Endothelial cell of umbilical vein (primary cell): Measurements from ENCODE around the gene MED13. TPM values are rescaled to one million over a fixed set of nuclear protein-coding genes. Genes with fewer than 3 reads are reported as not detected.

Experiments
- BruUV-seq: library from RNA; stranded (reverse); fragments of 400-500 nt; replicated peaks from 2 replicates; lab custom pipeline; 2021; lab: Mats Ljungman, UMichigan
- CTCF ChIA-PET: fragments of 300-600, 350-600 bp; sonication (Branson Sonifier 250); formaldehyde crosslinking; loops from one replicate; lab custom pipeline; 2021; ENCODE audit warnings: antibody characterized with exemption, inconsistent platforms; lab: Charles Lee
- POLR2A ChIA-PET: fragments of 300-600, 350-600 bp; sonication (Branson Sonifier 250); formaldehyde crosslinking; loops from one replicate; lab custom pipeline; 2021; ENCODE audit warnings: antibody characterized with exemption, inconsistent platforms; lab: Charles Lee
- DNase-seq: peaks from one replicate; pipeline ENCODE4 v3.0.0-alpha.2; 2011; ENCODE audit warnings: low read depth, low spot score
- FAIRE-seq: peaks from 2 replicates; lab custom pipeline; 2011; peaks lifted over from hg19 to GRCh38; lab: Jason Lieb, UNC
- H2AFZ ChIP-seq: 2 replicates; pipeline ENCODE4 v1.6.0; 2012; ENCODE audit warnings: low read depth, low read length, control low read depth, inconsistent platforms
- H3K27ac ChIP-seq: 2 replicates; pipeline ENCODE4 v1.5.1; 2011; ENCODE audit warnings: low read depth, mild to moderate bottlenecking, control low read depth, low read length, moderate library complexity; ENCODE audit not compliant: insufficient read depth
- H3K27me3 ChIP-seq, 2 experiments: 2 replicates each; pipeline versions ENCODE4 v1.6.0 to v1.6.1; 2011; ENCODE audit warnings: low read length in 2 of 2, mixed read lengths in 1 of 2; ENCODE audit not compliant: control insufficient read depth in 2 of 2, insufficient read depth in 2 of 2
- H3K36me3 ChIP-seq, 2 experiments: 2 replicates in 1 of 2; 3 replicates in 1 of 2; pipeline ENCODE4 v1.5.1; 2011; ENCODE audit warnings: low read length in 2 of 2, mild to moderate bottlenecking in 1 of 2, moderate library complexity in 1 of 2; ENCODE audit not compliant: control insufficient read depth in 2 of 2, insufficient read depth in 2 of 2; ENCODE audit errors: extremely low read depth in 1 of 2
- H3K4me1 ChIP-seq: 3 replicates; pipeline ENCODE4 v1.5.1; 2011; ENCODE audit warnings: mild to moderate bottlenecking, low read length; ENCODE audit not compliant: control insufficient read depth, insufficient read depth; ENCODE audit errors: extremely low read depth
- H3K4me2 ChIP-seq: 2 replicates; pipeline ENCODE4 v1.6.1; 2011; ENCODE audit warnings: low read length, control low read depth, mixed read lengths; ENCODE audit not compliant: insufficient read depth
- H3K4me3 ChIP-seq, 3 experiments: fragments of 200-600 bp in 1 of 3; sonication (generic), shearing (Covaris generic) in 1 of 3; replicated peaks in 1 of 3; 2 replicates each; pipeline ENCODE4 v1.5.1; 2011 to 2016; ENCODE audit warnings: control low read depth in 3 of 3, low read length in 3 of 3, mild to moderate bottlenecking in 2 of 3, inconsistent platforms in 1 of 3, low read depth in 1 of 3, moderate library complexity in 1 of 3; ENCODE audit not compliant: insufficient read depth in 1 of 3
- H3K79me2 ChIP-seq: 2 replicates; pipeline ENCODE4 v1.6.0; 2012; ENCODE audit warnings: low read length, inconsistent platforms; ENCODE audit not compliant: control insufficient read depth, insufficient read depth
- H3K9ac ChIP-seq: replicated peaks from 2 replicates; pipeline ENCODE3; 2011; ENCODE audit warnings: low read length, control low read depth; ENCODE audit not compliant: insufficient read depth; ENCODE audit errors: extremely low read depth
- H3K9me1 ChIP-seq: replicated peaks from 3 replicates; pipeline ENCODE4 v1.6.0; 2011; ENCODE audit warnings: mild to moderate bottlenecking, low read length; ENCODE audit not compliant: control insufficient read depth, insufficient read depth; ENCODE audit errors: extremely low read depth
- H3K9me3 ChIP-seq: replicated peaks from 2 replicates; pipeline ENCODE4 v1.5.1; 2012; ENCODE audit warnings: low read length, inconsistent platforms; ENCODE audit not compliant: control insufficient read depth, insufficient read depth
- H4K20me1 ChIP-seq: replicated peaks from 2 replicates; pipeline ENCODE3; 2011; ENCODE audit warnings: mild to moderate bottlenecking, low read length; ENCODE audit not compliant: control insufficient read depth, insufficient read depth; ENCODE audit errors: extremely low read depth
- CTCF ChIP-seq, 2 donors: IDR thresholded peaks; 1 replicate in 1 of 2; 2 replicates in 1 of 2; pipeline ENCODE4 v1.5.1; 2011; ENCODE audit warnings: low read length in 2 of 2, mild to moderate bottlenecking in 2 of 2, moderate library complexity in 2 of 2, control low read depth in 1 of 2, inconsistent platforms in 1 of 2, low read depth in 1 of 2; ENCODE audit not compliant: insufficient read depth in 1 of 2; ENCODE audit errors: extremely low read depth in 1 of 2
- EZH2 ChIP-seq: IDR thresholded peaks from 2 replicates; pipeline ENCODE4 v1.6.1; 2012; ENCODE audit warnings: borderline replicate concordance, low read depth, mild to moderate bottlenecking, moderate library complexity, low read length, inconsistent platforms; ENCODE audit not compliant: severe bottlenecking
- FOS ChIP-seq: IDR thresholded peaks from 2 replicates; pipeline ENCODE4 v1.6.1; 2011; ENCODE audit warnings: mild to moderate bottlenecking, low read length, moderate library complexity, borderline replicate concordance; ENCODE audit not compliant: insufficient read depth
- GATA2 ChIP-seq: IDR thresholded peaks from 2 replicates; pipeline ENCODE4 v1.7.0; 2011; ENCODE audit warnings: low read depth, mild to moderate bottlenecking, moderate library complexity, mixed read lengths, low read length; ENCODE audit not compliant: insufficient read length, insufficient read depth
- JUN ChIP-seq: IDR thresholded peaks from 2 replicates; pipeline ENCODE4 v1.6.1; 2011; ENCODE audit warnings: borderline replicate concordance, low read depth; ENCODE audit not compliant: insufficient read length, insufficient read depth
- MAX ChIP-seq: IDR thresholded peaks from 2 replicates; pipeline ENCODE4 v1.6.1; 2011; ENCODE audit not compliant: insufficient read depth, insufficient read length
- MYC ChIP-seq: IDR thresholded peaks from one replicate; pipeline ENCODE4 v1.6.1; 2011; ENCODE audit warnings: mild to moderate bottlenecking, low read depth, low read length
- POLR2A ChIP-seq: IDR thresholded peaks from 2 replicates; pipeline ENCODE4 v1.6.1; 2012; ENCODE audit warnings: low read depth, mild to moderate bottlenecking, control low read depth, low read length
- POLR2AphosphoS5 ChIP-seq: IDR thresholded peaks from 2 replicates; pipeline ENCODE4 v1.6.1; 2012; ENCODE audit warnings: low read depth, mild to moderate bottlenecking, control low read depth, low read length, moderate library complexity; ENCODE audit not compliant: insufficient read depth
- dilution Hi-C: fragments of 300-500 bp; cut with MboI; formaldehyde crosslinking; loops from one replicate; pipeline ENCODE4 v1.15.0; 2019; ENCODE audit warnings: low sequenced_read_pairs; ENCODE audit not compliant: extremely low pct_ligation_motif_present
- intact Hi-C: fragments of 100-400 bp; cut with micrococcal nuclease; formaldehyde crosslinking; loops from one replicate; pipeline ENCODE4 v1.10.0; 2022
- polyA plus RNA-seq, 4 experiments: library from polyadenylated mRNA; depleted of rRNA in 3 of 4; stranded (reverse) in 3 of 4; unstranded in 1 of 4; fragments of >200 nt; gene quantifications; 2 replicates each; pipeline versions ENCODE4 v1.2.1 to v1.2.3, GENCODE V29; 2011 to 2012; ENCODE audit warnings: missing spikeins in 1 of 4
- total RNA-seq: library from RNA; stranded (reverse); gene quantifications from 2 replicates; pipeline ENCODE4 v1.2.3, GENCODE V29; 2021

The MED13 gene
- total and polyA plus RNA-seq, 2 donors (not counting 3 experiments of a cell fraction or from before 2014, with no cell fraction given): 11.6 to 49.6 TPM

- POLR2A ChIA-PET: no interaction called here
- FAIRE-seq: peak; percentile 24
Observed at GRCh38 chr17:62064029-62064790, 868 bp downstream of the MED13 start.

More at GRCh38 chr17:62064029-62064790, 868 bp downstream of the MED13 start:
- H3K4me2 ChIP-seq: peak overlapping the region; percentile 99
- peaks cover 19% of the 10 kb centered on the region for H3K4me1 ChIP-seq
- H3K9me3 ChIP-seq: no peaks in the 10 kb centered on the region
- no peak for TF ChIP-seq JUN
- TF ChIP-seq CTCF (IDR thresholded peaks at IDR 0.05; ENCODE audit: extremely low read depth in 1 of 2, insufficient read depth in 1 of 2, low read depth in 1 of 2, low read length in 2 of 2): no peak
- TF ChIP-seq POLR2A: no peak
- TF ChIP-seq MYC: no peak
- TF ChIP-seq POLR2AphosphoS5: no peak
- no peak for TF ChIP-seq GATA2
- no peak for TF ChIP-seq FOS
- no peak for TF ChIP-seq EZH2
- TF ChIP-seq MAX: no peak
- H3K4me3 ChIP-seq: peak overlapping the region; percentile 68 to 88 (median 71)
- H2AFZ ChIP-seq: no peak overlapping the region
- H3K9me1 ChIP-seq: peaks cover 2% of the 10 kb centered on the region
- intact Hi-C loops: loop anchor here (10.0 kb wide), 1 partner anchor 161 kb away; no protein-coding TSS in a partner anchor
- no peaks in the 10 kb centered on the region for H3K27me3 ChIP-seq
- H3K9ac ChIP-seq: peak overlapping the region; percentile 85
- peak; percentile 64 for DNase-seq
- H3K27ac ChIP-seq: peak overlapping the region; percentile 40
- dilution Hi-C loops: no loop called here
- peaks cover 63% of the 10 kb centered on the region for H3K79me2 ChIP-seq
- no TSS peak for BruUV-seq
- H3K36me3 ChIP-seq: no peaks in the 10 kb centered on the region
- H4K20me1 ChIP-seq: peaks cover 23% of the 10 kb centered on the region
- CTCF ChIA-PET: interaction anchor here (0.7 to 3.6 kb wide), 2 partner anchors 10 to 1658 kb away, joined by 3 to 13 read pairs; no protein-coding TSS in a partner anchor
